H9 (cell line): ENCODE measurements around the gene FAM136A. TPM values are rescaled to one million over a fixed set of nuclear protein-coding genes. Genes with fewer than 3 reads are reported as not detected.

Source experiments
- DNase-seq: peaks from one replicate; pipeline ENCODE4 v3.0.0-alpha.2; 2017
- H2AFZ ChIP-seq: one replicate; pipeline ENCODE4 v1.6.1; 2013; ENCODE audit warnings: mild to moderate bottlenecking, low read length, control low read depth, moderate library complexity
- H2AK5ac ChIP-seq: 2 replicates; pipeline ENCODE4 v1.6.1; 2013; ENCODE audit warnings: low read length, control low read depth, mixed read lengths; ENCODE audit not compliant: insufficient read length
- H2BK120ac ChIP-seq: one replicate; pipeline ENCODE4 v1.6.1; 2013; ENCODE audit warnings: low read depth, mild to moderate bottlenecking, low read length, control low read depth, inconsistent platforms; ENCODE audit not compliant: poor library complexity, severe bottlenecking
- H2BK12ac ChIP-seq: 2 replicates; pipeline ENCODE4 v1.6.1; 2013; ENCODE audit warnings: low read length, control low read depth, mixed read lengths, low read depth; ENCODE audit not compliant: insufficient read length
- H2BK15ac ChIP-seq: 2 replicates; pipeline ENCODE4 v1.6.1; 2013; ENCODE audit warnings: low read depth, low read length, control low read depth
- H2BK20ac ChIP-seq: one replicate; pipeline ENCODE4 v1.6.1; 2013; ENCODE audit warnings: low read depth, mild to moderate bottlenecking, low read length, control low read depth, inconsistent platforms; ENCODE audit not compliant: poor library complexity, severe bottlenecking
- H2BK5ac ChIP-seq: 2 replicates; pipeline ENCODE4 v1.6.1; 2013; ENCODE audit warnings: low read length, control low read depth, mixed read lengths; ENCODE audit not compliant: insufficient read length
- H3K14ac ChIP-seq: 2 replicates; pipeline ENCODE4 v1.6.1; 2013; ENCODE audit warnings: low read length, control low read depth; ENCODE audit not compliant: insufficient read depth
- H3K18ac ChIP-seq: 2 replicates; pipeline ENCODE4 v1.6.1; 2013; ENCODE audit warnings: low read depth, mild to moderate bottlenecking, mixed read lengths, low read length, control low read depth; ENCODE audit not compliant: insufficient read length
- H3K23ac ChIP-seq: 2 replicates; pipeline ENCODE4 v1.6.1; 2013; ENCODE audit warnings: low read length, control low read depth, mixed read lengths, low read depth; ENCODE audit not compliant: insufficient read length
- H3K23me2 ChIP-seq: 2 replicates; pipeline ENCODE4 v1.6.1; 2013; ENCODE audit warnings: low read depth, mild to moderate bottlenecking, mixed read lengths, low read length, control low read depth; ENCODE audit not compliant: insufficient read length, poor library complexity, severe bottlenecking
- H3K27ac ChIP-seq: 2 replicates; pipeline ENCODE4 v1.5.1; 2013; ENCODE audit warnings: low read length, control low read depth, mixed read lengths, low read depth; ENCODE audit not compliant: insufficient read length
- H3K27me3 ChIP-seq: 2 replicates; pipeline ENCODE4 v1.6.1; 2013; ENCODE audit warnings: low read length, control low read depth, inconsistent platforms; ENCODE audit not compliant: insufficient read depth
- H3K4ac ChIP-seq: 2 replicates; pipeline ENCODE4 v1.6.1; 2013; ENCODE audit warnings: low read depth, mild to moderate bottlenecking, control low read depth, inconsistent platforms, low read length, moderate library complexity
- H3K4me1 ChIP-seq: 2 replicates; pipeline ENCODE4 v1.6.1; 2013; ENCODE audit warnings: low read length, control low read depth, inconsistent platforms; ENCODE audit not compliant: insufficient read depth
- H3K4me2 ChIP-seq: 2 replicates; pipeline ENCODE4 v1.6.1; 2013; ENCODE audit warnings: low read length, control low read depth, mixed read lengths; ENCODE audit not compliant: insufficient read length, insufficient read depth
- H3K56ac ChIP-seq: 2 replicates; pipeline ENCODE4 v1.6.1; 2013; ENCODE audit warnings: low read depth, mild to moderate bottlenecking, mixed read lengths, low read length, control low read depth; ENCODE audit not compliant: insufficient read length
- H3K79me1 ChIP-seq: 2 replicates; pipeline ENCODE4 v1.6.1; 2013; ENCODE audit warnings: low read depth, mild to moderate bottlenecking, moderate library complexity, low read length, control low read depth, inconsistent platforms; ENCODE audit not compliant: insufficient read depth, poor library complexity, severe bottlenecking
- H3K79me2 ChIP-seq: 2 replicates; pipeline ENCODE4 v1.6.1; 2013; ENCODE audit warnings: low read length, control low read depth, inconsistent platforms; ENCODE audit not compliant: insufficient read depth
- H3K9ac ChIP-seq: 2 replicates; pipeline ENCODE4 v1.6.1; 2013; ENCODE audit warnings: low read length, control low read depth, mixed read lengths; ENCODE audit not compliant: insufficient read length; ENCODE audit errors: extremely low read depth
- H3K9me3 ChIP-seq: one replicate; pipeline ENCODE4 v1.6.1; 2013; ENCODE audit warnings: low read depth, low read length, inconsistent platforms; ENCODE audit not compliant: control insufficient read depth
- H3T11ph ChIP-seq: one replicate; pipeline ENCODE4 v1.6.1; 2013; ENCODE audit warnings: mild to moderate bottlenecking, low read length, control low read depth, inconsistent platforms
- H4K20me1 ChIP-seq: one replicate; pipeline ENCODE4 v1.6.1; 2013; ENCODE audit not compliant: control insufficient read depth, insufficient read length, insufficient read depth
- H4K5ac ChIP-seq: 2 replicates; pipeline ENCODE4 v1.6.1; 2013; ENCODE audit warnings: low read depth, mild to moderate bottlenecking, mixed read lengths, low read length, control low read depth; ENCODE audit not compliant: insufficient read length
- H4K8ac ChIP-seq: replicated peaks from 2 replicates; pipeline ENCODE4 v1.6.1; 2013; ENCODE audit warnings: low read length, control low read depth, mixed read lengths, low read depth; ENCODE audit not compliant: insufficient read length
- H4K91ac ChIP-seq: 2 replicates; pipeline ENCODE4 v1.6.1; 2013; ENCODE audit warnings: low read depth, mild to moderate bottlenecking, moderate library complexity, mixed read lengths, low read length, control low read depth; ENCODE audit not compliant: insufficient read length
- H3K27ac Mint-ChIP-seq, 3 experiments: 2 replicates in 2 of 3; 3 replicates in 1 of 3; pipeline ENCODE4 v1.8.0; 2020 to 2021; ENCODE audit warnings: mixed read lengths in 3 of 3, mild to moderate bottlenecking in 1 of 3, moderate library complexity in 1 of 3
- H3K27me3 Mint-ChIP-seq: 2 replicates; pipeline ENCODE4 v1.8.0; 2021; ENCODE audit warnings: low read depth, mild to moderate bottlenecking, moderate library complexity, mixed read lengths
- H3K36me3 Mint-ChIP-seq, 3 experiments: 2 replicates in 2 of 3; 3 replicates in 1 of 3; pipeline ENCODE4 v1.8.0; 2020 to 2021; ENCODE audit warnings: low read depth in 3 of 3, mixed read lengths in 3 of 3; ENCODE audit not compliant: insufficient read depth in 1 of 3
- H3K4me1 Mint-ChIP-seq, 2 experiments: 2 replicates each; pipeline ENCODE4 v1.8.0; 2020; ENCODE audit warnings: mixed read lengths in 2 of 2
- H3K4me3 Mint-ChIP-seq, 2 experiments: 2 replicates in 1 of 2; 3 replicates in 1 of 2; pipeline ENCODE4 v1.8.0; 2020 to 2021; ENCODE audit warnings: mild to moderate bottlenecking in 2 of 2, mixed read lengths in 2 of 2, moderate library complexity in 1 of 2
- H3K9me3 Mint-ChIP-seq, 2 experiments: 2 replicates in 1 of 2; 3 replicates in 1 of 2; pipeline ENCODE4 v1.8.0; 2020; ENCODE audit warnings: mild to moderate bottlenecking in 2 of 2, mixed read lengths in 2 of 2, moderate library complexity in 1 of 2
- CTCF ChIP-seq: fragments of 200-600 bp; sonication (generic); conservative IDR thresholded peaks from 3 replicates; pipeline ENCODE4 v1.8.0; 2021; ENCODE audit warnings: antibody characterized with exemption, mild to moderate bottlenecking
- WGBS: extraction: QIAGEN DNeasy Blood & Tissue Kit; methylation state at CpG from one replicate; pipeline ENCODE4 v1.1.7; 2013; ENCODE audit warnings: missing lambda C conversion rate, low lambda C conversion rate, mixed read lengths; ENCODE audit not compliant: insufficient read length; ENCODE audit errors: extremely low coverage; 5-methylcytosine and 5-hydroxymethylcytosine counted together
- total RNA-seq: library from RNA; stranded (reverse); gene quantifications from 2 replicates; pipeline ENCODE4 v1.2.1, GENCODE V29; 2021

The FAM136A gene
- total RNA-seq, 1 experiment from 2014 or later, result 118 TPM

GRCh38 chr2:70330476-70330875 lies 28.6 kb upstream of the FAM136A start:
- no peak overlapping the region for H3K23ac ChIP-seq
- H3K79me1 ChIP-seq, result no peaks in the 10 kb centered on the region
- H3K18ac ChIP-seq, result no peak overlapping the region
- H4K8ac ChIP-seq, result no peak overlapping the region
- H2BK5ac ChIP-seq, result no peak overlapping the region
- no peak overlapping the region for H3T11ph ChIP-seq
- no peaks in the 10 kb centered on the region for H3K9me3 ChIP-seq
- no peak for DNase-seq
- Mint-ChIP-seq H3K36me3 (no peaks in the 10 kb centered on the region), H3K9me3 (no peaks in the 10 kb centered on the region), H3K27me3 (no peaks in the 10 kb centered on the region), H3K27ac (no peak overlapping the region; a peak in 1 of 7 replicates), H3K4me3 (no peak overlapping the region), H3K4me1 (peaks cover 10 to 12% of the 10 kb centered on the region in 2 experiments)
- H2BK15ac ChIP-seq, result no peak overlapping the region
- H3K4me2 ChIP-seq, result no peak overlapping the region
- no peak overlapping the region for H2AFZ ChIP-seq
- no peak for TF ChIP-seq CTCF
- no peak overlapping the region for H3K4ac ChIP-seq
- no peaks in the 10 kb centered on the region; the same call in 1 of the 2 replicates for H3K4me1 ChIP-seq
- no peak overlapping the region for H2BK20ac ChIP-seq
- H3K14ac ChIP-seq, result no peak overlapping the region
- H2BK120ac ChIP-seq, result no peak overlapping the region
- H4K20me1 ChIP-seq, result no peaks in the 10 kb centered on the region
- no peak overlapping the region for H2BK12ac ChIP-seq
- H3K27ac ChIP-seq, result no peak overlapping the region
- no peaks in the 10 kb centered on the region for H3K79me2 ChIP-seq
- no peak overlapping the region for H3K9ac ChIP-seq
- H2AK5ac ChIP-seq, result no peak overlapping the region
- H4K91ac ChIP-seq, result no peak overlapping the region
- H3K23me2 ChIP-seq, result no peaks in the 10 kb centered on the region
- H4K5ac ChIP-seq, result no peak overlapping the region
- no CpG with 5 or more reads among the region's 3 CpGs for WGBS
- H3K56ac ChIP-seq, result no peak overlapping the region
- no peaks in the 10 kb centered on the region for H3K27me3 ChIP-seq
